ENCODE data around the gene LSS. TPM values are rescaled to one million over a fixed set of nuclear protein-coding genes. Genes with fewer than 3 reads are reported as not detected.

LSS gene
- total RNA-seq, 1 experiment from 2014 or later: 121 TPM

- no peak overlapping the region for H3K27ac Mint-ChIP-seq (ENCODE audit: unreplicated experiment)
- no peak for DNase-seq
- no peak for TF ChIP-seq CTCF (IDR thresholded peaks at IDR 0.05; ENCODE audit: insufficient read depth in 1 of 2, low read depth in 1 of 2, low read length in 1 of 2, severe bottlenecking in 1 of 2, unreplicated experiment in 1 of 2)
- ChIA-PET CTCF (no interaction called here), POLR2A (no interaction called here)
- intact Hi-C loops (cut with micrococcal nuclease; ENCODE audit: unreplicated experiment): no loop called here
- peaks cover 7% of the 10 kb centered on the region; the same call in 1 of the 2 replicates for H3K4me1 ChIP-seq
- no peaks in the 10 kb centered on the region for H3K9me3 Mint-ChIP-seq (ENCODE audit: unreplicated experiment)
- H3K4me1 Mint-ChIP-seq (ENCODE audit: low read depth, unreplicated experiment): peaks cover under 1% of the 10 kb centered on the region
- no peak overlapping the region for H3K4me3 ChIP-seq (ENCODE audit: low read depth, low read length)
- no peaks in the 10 kb centered on the region for H3K27me3 ChIP-seq (replicated peaks; ENCODE audit: control insufficient read depth, insufficient read depth, low read length)
- peaks cover 4% of the 10 kb centered on the region for H3K36me3 Mint-ChIP-seq (ENCODE audit: insufficient read depth, unreplicated experiment)
- no peak overlapping the region for H3K4me3 Mint-ChIP-seq (ENCODE audit: unreplicated experiment)
- BruUV-seq (replicated peaks): no TSS peak
- no peaks in the 10 kb centered on the region for H3K9me3 ChIP-seq
- no peaks in the 10 kb centered on the region for H3K36me3 ChIP-seq (ENCODE audit: control insufficient read depth, insufficient read depth, low read length)
- H3K27me3 Mint-ChIP-seq (ENCODE audit: insufficient read depth, unreplicated experiment): no peaks in the 10 kb centered on the region
These were observed 78.0 kb downstream of the LSS start for GRCh38 chr21:46150491-46151121.

GRCh38 chr21:46150073-46150472 lies 78.5 kb downstream of the LSS start:
- Mint-ChIP-seq H3K27me3 (ENCODE audit: insufficient read depth, unreplicated experiment) (no peaks in the 10 kb centered on the region), H3K36me3 (ENCODE audit: insufficient read depth, unreplicated experiment) (peaks cover 4% of the 10 kb centered on the region), H3K27ac (ENCODE audit: unreplicated experiment) (no peak overlapping the region), H3K9me3 (ENCODE audit: unreplicated experiment) (no peaks in the 10 kb centered on the region), H3K4me1 (ENCODE audit: low read depth, unreplicated experiment) (no peaks in the 10 kb centered on the region), H3K4me3 (ENCODE audit: unreplicated experiment) (no peak overlapping the region)
- CTCF ChIA-PET: no interaction called here
- no peaks in the 10 kb centered on the region for H3K9me3 ChIP-seq
- intact Hi-C loops (cut with micrococcal nuclease; ENCODE audit: unreplicated experiment): no loop called here
- H3K4me1 ChIP-seq: peaks cover 7% of the 10 kb centered on the region; the same call in 1 of the 2 replicates
- H3K36me3 ChIP-seq (ENCODE audit: control insufficient read depth, insufficient read depth, low read length): no peaks in the 10 kb centered on the region
- POLR2A ChIA-PET: no interaction called here
- TF ChIP-seq CTCF (IDR thresholded peaks at IDR 0.05; ENCODE audit: insufficient read depth in 1 of 2, low read depth in 1 of 2, low read length in 1 of 2, severe bottlenecking in 1 of 2, unreplicated experiment in 1 of 2): no peak
- peak in 1 of 2 experiments; percentile 17 for DNase-seq
- H3K27me3 ChIP-seq (replicated peaks; ENCODE audit: control insufficient read depth, insufficient read depth, low read length): no peaks in the 10 kb centered on the region
- BruUV-seq (replicated peaks): no TSS peak
- H3K4me3 ChIP-seq (ENCODE audit: low read depth, low read length): no peak overlapping the region

- POLR2A ChIA-PET: no interaction called here
- CTCF ChIA-PET: no interaction called here
- no peak for TF ChIP-seq CTCF (IDR thresholded peaks at IDR 0.05; ENCODE audit: insufficient read depth in 1 of 2, low read depth in 1 of 2, low read length in 1 of 2, severe bottlenecking in 1 of 2, unreplicated experiment in 1 of 2)
These were observed 79.2 kb downstream of the LSS start for GRCh38 chr21:46149205-46149901.

More at GRCh38 chr21:46149205-46149901, 79.2 kb downstream of the LSS start:
- intact Hi-C loops (cut with micrococcal nuclease; ENCODE audit: unreplicated experiment): loop anchor here (10.0 kb wide), 1 partner anchor 75 kb away; the partner anchor contains the start of gene LSS
- Histone ChIP-seq H3K36me3 (ENCODE audit: control insufficient read depth, insufficient read depth, low read length) (no peaks in the 10 kb centered on the region), H3K4me1 (peaks cover 7% of the 10 kb centered on the region; the same call in 1 of the 2 replicates), H3K27me3 (replicated peaks; ENCODE audit: control insufficient read depth, insufficient read depth, low read length) (no peaks in the 10 kb centered on the region), H3K9me3 (no peaks in the 10 kb centered on the region), H3K4me3 (ENCODE audit: low read depth, low read length) (no peak overlapping the region)
- Mint-ChIP-seq H3K9me3 (ENCODE audit: unreplicated experiment) (no peaks in the 10 kb centered on the region), H3K27ac (ENCODE audit: unreplicated experiment) (no peak overlapping the region), H3K4me3 (ENCODE audit: unreplicated experiment) (no peak overlapping the region), H3K4me1 (ENCODE audit: low read depth, unreplicated experiment) (peaks cover 4% of the 10 kb centered on the region), H3K27me3 (ENCODE audit: insufficient read depth, unreplicated experiment) (no peaks in the 10 kb centered on the region), H3K36me3 (ENCODE audit: insufficient read depth, unreplicated experiment) (no peaks in the 10 kb centered on the region)
- no TSS peak for BruUV-seq (replicated peaks)
- no peak for DNase-seq
